SK-N-DZ (cell line): ENCODE measurements around the gene LRRTM4.
A peak's percentile ranks its signal among the peaks of the same experiment; 100 is the strongest.
"Not testable (repeated sequence)": the region's sequence is repeated elsewhere in the genome, so short reads cannot be mapped to it uniquely, and the experiment has no call there.

Experiments
- DNase-seq: peaks from one replicate; pipeline ENCODE4 v3.0.0-alpha.2; 2015; ENCODE audit warnings: low spot score

The LRRTM4 gene

GRCh38 chr2:77175266-77175780 is 346.9 kb downstream of the LRRTM4 start:
- peak; percentile 84 for DNase-seq

- no peak for DNase-seq
Measured at GRCh38 chr2:77169426-77169825, 352.8 kb downstream of the LRRTM4 start.

- not testable (repeated sequence) for DNase-seq
Measured at GRCh38 chr2:77164021-77164420, 358.2 kb downstream of the LRRTM4 start.

- no peak for DNase-seq
Measured at GRCh38 chr2:77161009-77161408, 361.2 kb downstream of the LRRTM4 start.

GRCh38 chr2:77156599-77156998 is 365.6 kb downstream of the LRRTM4 start:
- DNase-seq, result no peak

GRCh38 chr2:77155511-77155910 is 366.7 kb downstream of the LRRTM4 start:
- no peak for DNase-seq

- DNase-seq, result no peak
Measured at GRCh38 chr2:77149565-77149964, 372.6 kb downstream of the LRRTM4 start.

GRCh38 chr2:77147153-77147552 is 375.0 kb downstream of the LRRTM4 start:
- DNase-seq, result peak; percentile 12

- DNase-seq, result no peak
Measured at GRCh38 chr2:77144772-77145171, 377.4 kb downstream of the LRRTM4 start.

GRCh38 chr2:77142141-77142540 is 380.0 kb downstream of the LRRTM4 start:
- DNase-seq, result no peak

- DNase-seq, result not testable (repeated sequence)
Measured at GRCh38 chr2:77128479-77128878, 393.7 kb downstream of the LRRTM4 start.

GRCh38 chr2:77127345-77127744 is 394.8 kb downstream of the LRRTM4 start:
- DNase-seq, result no peak

GRCh38 chr2:77121518-77121917 is 400.7 kb downstream of the LRRTM4 start:
- no peak for DNase-seq

GRCh38 chr2:77119333-77119732 is 402.8 kb downstream of the LRRTM4 start:
- DNase-seq, result no peak

- no peak for DNase-seq
Measured at GRCh38 chr2:77108915-77109314, 413.3 kb downstream of the LRRTM4 start.

- no peak for DNase-seq
Measured at GRCh38 chr2:77105008-77105407, 417.2 kb downstream of the LRRTM4 start.

GRCh38 chr2:77104554-77104953 is 417.6 kb downstream of the LRRTM4 start:
- DNase-seq, result no peak

- DNase-seq, result no peak
Measured at GRCh38 chr2:77102927-77103326, 419.2 kb downstream of the LRRTM4 start.

- no peak for DNase-seq
Measured at GRCh38 chr2:77101796-77102452, 420.3 kb downstream of the LRRTM4 start.

GRCh38 chr2:77099961-77100360 is 422.2 kb downstream of the LRRTM4 start:
- DNase-seq, result no peak

- not testable (repeated sequence) for DNase-seq
Measured at GRCh38 chr2:77095525-77095924, 426.7 kb downstream of the LRRTM4 start.

GRCh38 chr2:77095096-77095495 is 427.1 kb downstream of the LRRTM4 start:
- DNase-seq, result no peak

GRCh38 chr2:77088424-77088823 is 433.8 kb downstream of the LRRTM4 start:
- not testable (repeated sequence) for DNase-seq

GRCh38 chr2:77087987-77088414 is 434.2 kb downstream of the LRRTM4 start:
- no peak for DNase-seq
